Neural progenitor cell (in vitro differentiated cells): Measurements from ENCODE around the gene DTNBP1. TPM values are rescaled to one million over a fixed set of nuclear protein-coding genes. Genes with fewer than 3 reads are reported as not detected.

ENCODE experiments used
- DNase-seq: peaks from one replicate; pipeline ENCODE4 v3.0.0-alpha.2; 2016; ENCODE audit warnings: low spot score
- H2AFZ ChIP-seq: fragments of 200-600 bp; sonication (generic); replicated peaks from 2 replicates; pipeline ENCODE4 v1.6.1; 2016; ENCODE audit warnings: antibody characterized with exemption
- H3F3A ChIP-seq: fragments of 200-600 bp; sonication (generic); 2 replicates; pipeline ENCODE4 v1.6.1; 2016; ENCODE audit warnings: antibody characterized with exemption, low read depth
- H3K27ac ChIP-seq: fragments of 200-600 bp; sonication (generic); 2 replicates; pipeline ENCODE4 v1.5.1; 2016; ENCODE audit warnings: mild to moderate bottlenecking
- H3K27me3 ChIP-seq: fragments of 200-600 bp; sonication (generic); 2 replicates; pipeline ENCODE4 v1.6.1; 2016; ENCODE audit warnings: mild to moderate bottlenecking, moderate library complexity
- H3K36me3 ChIP-seq: fragments of 200-600 bp; sonication (generic); 2 replicates; pipeline ENCODE4 v1.5.1; 2016
- H3K4me1 ChIP-seq: fragments of 200-600 bp; sonication (generic); 2 replicates; pipeline ENCODE4 v1.6.1; 2016; ENCODE audit warnings: mixed run types
- H3K4me2 ChIP-seq: fragments of 200-600 bp; sonication (generic); 2 replicates; pipeline ENCODE4 v1.6.1; 2016
- H3K4me3 ChIP-seq: fragments of 200-600 bp; sonication (generic); 2 replicates; pipeline ENCODE4 v1.5.1; 2016
- H3K79me2 ChIP-seq: fragments of 200-600 bp; sonication (generic); 2 replicates; pipeline ENCODE4 v1.6.1; 2016; ENCODE audit warnings: low read depth
- H3K9ac ChIP-seq: fragments of 200-600 bp; sonication (generic); 2 replicates; pipeline ENCODE4 v1.6.1; 2016
- H3K9me3 ChIP-seq: fragments of 200-600 bp; sonication (generic); 2 replicates; pipeline ENCODE4 v1.5.1; 2016; ENCODE audit warnings: low read depth
- H4K20me1 ChIP-seq: fragments of 200-600 bp; sonication (generic); 2 replicates; pipeline ENCODE4 v1.6.1; 2016; ENCODE audit warnings: low read depth
- H3K27ac Mint-ChIP-seq: 3 replicates; pipeline ENCODE4 v1.8.0; 2021; ENCODE audit warnings: mixed read lengths
- H3K27me3 Mint-ChIP-seq: 2 replicates; pipeline ENCODE4 v1.8.0; 2022; ENCODE audit warnings: low read depth, mild to moderate bottlenecking, inconsistent platforms, moderate library complexity, mixed read lengths; ENCODE audit not compliant: insufficient read depth
- H3K36me3 Mint-ChIP-seq: 3 replicates; pipeline ENCODE4 v1.8.0; 2021; ENCODE audit warnings: mixed read lengths
- H3K4me1 Mint-ChIP-seq: 3 replicates; pipeline ENCODE4 v1.8.0; 2021; ENCODE audit warnings: mixed read lengths
- H3K4me3 Mint-ChIP-seq: 3 replicates; pipeline ENCODE4 v1.8.0; 2021; ENCODE audit warnings: mild to moderate bottlenecking, moderate library complexity, mixed read lengths
- H3K9me3 Mint-ChIP-seq: 3 replicates; pipeline ENCODE4 v1.8.0; 2020; ENCODE audit warnings: mixed read lengths
- EZH2 ChIP-seq: fragments of 200-600 bp; sonication (generic); IDR thresholded peaks from 2 replicates; pipeline ENCODE4 v1.6.1; 2017; ENCODE audit warnings: antibody characterized with exemption, mild to moderate bottlenecking, moderate library complexity
- EZH2phosphoT487 ChIP-seq: fragments of 200-600 bp; sonication (generic); IDR thresholded peaks from 2 replicates; pipeline ENCODE4 v1.6.1; 2017; ENCODE audit warnings: antibody characterized with exemption
- total RNA-seq: library from RNA; depleted of rRNA; stranded (reverse); fragments of >200 nt; gene quantifications from 2 replicates; pipeline ENCODE4 v1.2.3, GENCODE V29; 2015; ENCODE audit warnings: low replicate concordance
- TF ChIP-seq, protein P1 (sequence below): fragments of 200-600 bp; sonication (generic); IDR thresholded peaks from 2 replicates; pipeline ENCODE4 v1.5.1; 2017; ENCODE audit warnings: antibody characterized with exemption, mild to moderate bottlenecking

The DTNBP1 gene
- total RNA-seq, 1 donor from 2014 or later: 4.5 TPM

DNA sequence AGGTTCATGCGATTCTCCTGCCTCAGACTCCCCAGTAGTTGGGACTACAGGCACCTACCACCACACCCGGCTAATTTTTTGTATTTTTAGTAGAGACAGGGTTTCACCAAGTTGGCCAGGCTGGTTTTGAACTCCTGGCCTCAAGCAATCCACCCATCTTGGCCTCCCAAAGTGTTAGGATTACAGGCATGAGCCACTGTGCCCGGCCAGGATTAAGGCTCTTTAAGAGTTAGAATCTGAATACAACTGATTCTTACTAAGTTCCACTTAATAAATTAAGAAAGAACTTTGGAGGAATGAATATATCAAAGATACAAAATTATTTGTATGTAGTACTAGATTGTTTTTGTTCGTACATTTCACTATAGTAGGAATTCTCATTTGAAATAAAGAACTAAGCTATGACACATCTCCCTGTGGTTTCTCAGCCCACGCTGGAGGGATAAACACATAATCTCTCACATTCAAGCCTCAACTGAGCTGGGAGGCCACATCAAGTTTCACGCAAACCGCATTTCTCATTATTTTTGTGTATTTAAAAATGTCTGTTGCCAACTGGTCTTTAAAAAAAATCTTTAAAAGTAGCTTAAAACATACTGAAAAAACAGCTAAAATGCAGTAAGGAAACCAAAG lies 34.2 kb downstream of the DTNBP1 start:
- peaks cover 4% of the 10 kb centered on the region for H4K20me1 ChIP-seq
- no peak overlapping the region for H3K9ac ChIP-seq
- H3K4me3 Mint-ChIP-seq: no peak overlapping the region
- H2AFZ ChIP-seq: no peak overlapping the region
- H3K27ac ChIP-seq: no peak overlapping the region
- H3K4me1 ChIP-seq: no peaks in the 10 kb centered on the region
- TF ChIP-seq EZH2phosphoT487: no peak
- TF ChIP-seq EZH2: no peak
- TF ChIP-seq, protein P1, sequence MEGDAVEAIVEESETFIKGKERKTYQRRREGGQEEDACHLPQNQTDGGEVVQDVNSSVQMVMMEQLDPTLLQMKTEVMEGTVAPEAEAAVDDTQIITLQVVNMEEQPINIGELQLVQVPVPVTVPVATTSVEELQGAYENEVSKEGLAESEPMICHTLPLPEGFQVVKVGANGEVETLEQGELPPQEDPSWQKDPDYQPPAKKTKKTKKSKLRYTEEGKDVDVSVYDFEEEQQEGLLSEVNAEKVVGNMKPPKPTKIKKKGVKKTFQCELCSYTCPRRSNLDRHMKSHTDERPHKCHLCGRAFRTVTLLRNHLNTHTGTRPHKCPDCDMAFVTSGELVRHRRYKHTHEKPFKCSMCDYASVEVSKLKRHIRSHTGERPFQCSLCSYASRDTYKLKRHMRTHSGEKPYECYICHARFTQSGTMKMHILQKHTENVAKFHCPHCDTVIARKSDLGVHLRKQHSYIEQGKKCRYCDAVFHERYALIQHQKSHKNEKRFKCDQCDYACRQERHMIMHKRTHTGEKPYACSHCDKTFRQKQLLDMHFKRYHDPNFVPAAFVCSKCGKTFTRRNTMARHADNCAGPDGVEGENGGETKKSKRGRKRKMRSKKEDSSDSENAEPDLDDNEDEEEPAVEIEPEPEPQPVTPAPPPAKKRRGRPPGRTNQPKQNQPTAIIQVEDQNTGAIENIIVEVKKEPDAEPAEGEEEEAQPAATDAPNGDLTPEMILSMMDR: no peak
- H3K27ac Mint-ChIP-seq: no peak overlapping the region
- H3K27me3 Mint-ChIP-seq: no peaks in the 10 kb centered on the region
- no peaks in the 10 kb centered on the region for H3K36me3 Mint-ChIP-seq
- DNase-seq: no peak
- no peaks in the 10 kb centered on the region for H3K27me3 ChIP-seq
- H3K4me3 ChIP-seq: no peak overlapping the region
- no peak overlapping the region for H3K4me2 ChIP-seq
- no peaks in the 10 kb centered on the region for H3K9me3 Mint-ChIP-seq
- H3F3A ChIP-seq: no peaks in the 10 kb centered on the region
- H3K79me2 ChIP-seq: no peaks in the 10 kb centered on the region
- no peaks in the 10 kb centered on the region for H3K36me3 ChIP-seq
- H3K4me1 Mint-ChIP-seq: peaks cover 8% of the 10 kb centered on the region
- no peaks in the 10 kb centered on the region for H3K9me3 ChIP-seq

DNA sequence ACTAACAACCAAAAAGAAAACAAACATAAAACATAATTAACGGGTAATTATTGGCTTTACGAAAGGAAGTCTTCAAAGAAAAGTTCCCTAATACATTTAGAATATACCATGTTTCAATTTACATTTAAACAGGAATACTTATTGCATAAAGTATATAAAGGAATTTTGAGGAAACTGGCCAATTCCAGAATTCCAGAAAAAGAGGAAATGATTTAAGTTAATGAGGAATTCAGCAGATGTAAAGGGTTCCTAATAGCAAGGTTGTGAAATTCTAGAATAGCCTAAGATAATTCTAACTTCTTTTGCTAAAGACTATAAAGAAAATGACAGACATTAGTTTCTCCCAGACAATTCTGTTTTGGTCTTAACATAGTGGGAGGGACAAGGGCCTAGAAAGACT lies 35.0 kb downstream of the DTNBP1 start:
- Histone ChIP-seq H3K36me3 (no peaks in the 10 kb centered on the region), H3K9me3 (no peaks in the 10 kb centered on the region), H3K27me3 (no peaks in the 10 kb centered on the region), H3K4me3 (no peak overlapping the region), H3K9ac (no peak overlapping the region), H3K27ac (no peak overlapping the region), H4K20me1 (peaks cover 4% of the 10 kb centered on the region), H3F3A (no peaks in the 10 kb centered on the region), H3K79me2 (no peaks in the 10 kb centered on the region), H3K4me2 (no peak overlapping the region), H2AFZ (no peak overlapping the region), H3K4me1 (no peaks in the 10 kb centered on the region)
- H3K4me3 Mint-ChIP-seq: no peak overlapping the region
- H3K36me3 Mint-ChIP-seq: no peaks in the 10 kb centered on the region
- no peaks in the 10 kb centered on the region for H3K9me3 Mint-ChIP-seq
- TF ChIP-seq EZH2: no peak
- TF ChIP-seq EZH2phosphoT487: no peak
- TF ChIP-seq, protein P1: no peak
- no peak for DNase-seq
- no peak overlapping the region for H3K27ac Mint-ChIP-seq
- no peaks in the 10 kb centered on the region for H3K27me3 Mint-ChIP-seq
- peaks cover 8% of the 10 kb centered on the region for H3K4me1 Mint-ChIP-seq

DNA sequence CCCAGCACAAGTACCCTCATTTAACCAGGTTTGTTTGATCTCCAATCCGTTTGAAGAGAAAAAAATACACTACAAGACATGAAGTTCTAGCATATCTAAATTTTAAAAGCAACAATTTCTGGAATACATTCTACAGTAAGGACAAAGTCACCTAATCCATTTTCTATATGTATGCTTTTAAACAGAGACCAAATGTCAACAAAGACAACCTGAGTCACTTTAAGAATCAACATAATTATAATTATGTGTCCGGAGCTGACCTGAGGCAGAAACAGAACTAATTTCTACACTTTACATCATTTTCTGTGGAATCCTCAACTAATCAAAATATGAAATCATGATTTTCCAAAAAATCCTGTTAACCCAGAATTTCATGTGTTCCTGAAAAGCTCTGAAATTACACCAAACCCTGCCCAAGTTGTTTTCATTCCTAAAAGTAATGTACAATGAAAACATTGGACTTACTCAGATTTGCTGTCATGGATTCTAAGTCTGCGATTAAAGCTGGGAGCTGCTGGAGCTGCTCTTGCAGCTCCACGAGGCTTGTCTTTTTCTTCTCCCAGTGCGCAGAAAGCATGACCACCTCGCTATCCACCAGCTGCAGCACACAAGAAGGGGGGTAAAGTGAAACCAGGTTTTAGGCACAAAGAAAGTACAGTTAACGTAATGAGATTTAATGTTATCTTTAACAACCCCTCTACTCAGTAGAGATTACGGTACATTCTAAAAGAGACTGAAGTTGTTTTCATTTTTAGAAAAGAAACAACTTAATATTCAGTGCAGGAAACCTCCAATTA lies 35.8 kb downstream of the DTNBP1 start:
- Mint-ChIP-seq H3K27me3 (no peaks in the 10 kb centered on the region), H3K36me3 (no peaks in the 10 kb centered on the region), H3K9me3 (no peaks in the 10 kb centered on the region), H3K4me1 (peaks cover 11% of the 10 kb centered on the region), H3K4me3 (no peak overlapping the region), H3K27ac (no peak overlapping the region)
- no peaks in the 10 kb centered on the region for H3K27me3 ChIP-seq
- H2AFZ ChIP-seq: no peak overlapping the region
- no peak overlapping the region for H3K27ac ChIP-seq
- H3K79me2 ChIP-seq: no peaks in the 10 kb centered on the region
- no peaks in the 10 kb centered on the region for H3K9me3 ChIP-seq
- no peak overlapping the region for H3K9ac ChIP-seq
- peaks cover 4% of the 10 kb centered on the region for H4K20me1 ChIP-seq
- no peaks in the 10 kb centered on the region for H3K36me3 ChIP-seq
- H3K4me1 ChIP-seq: no peaks in the 10 kb centered on the region
- no peaks in the 10 kb centered on the region for H3F3A ChIP-seq
- TF ChIP-seq, protein P1: no peak
- TF ChIP-seq EZH2phosphoT487: no peak
- TF ChIP-seq EZH2: no peak
- no peak overlapping the region for H3K4me3 ChIP-seq
- no peak for DNase-seq
- no peak overlapping the region for H3K4me2 ChIP-seq
